Progenitor cell of endocrine pancreas (in vitro differentiated cells): ENCODE data around the gene PRKCZ. TPM values are rescaled to one million over a fixed set of nuclear protein-coding genes. Genes with fewer than 3 reads are reported as not detected.

ENCODE experiments used
- DNase-seq: peaks from one replicate; pipeline ENCODE4 v3.0.0; 2021; ENCODE audit warnings: low spot score; ENCODE audit not compliant: unreplicated experiment
- H3K27ac Mint-ChIP-seq: 2 replicates; pipeline ENCODE4 v1.8.0; 2021; ENCODE audit warnings: mild to moderate bottlenecking, moderate library complexity, mixed read lengths
- H3K27me3 Mint-ChIP-seq: 2 replicates; pipeline ENCODE4 v1.8.0; 2021; ENCODE audit warnings: mixed read lengths
- H3K36me3 Mint-ChIP-seq: 2 replicates; pipeline ENCODE4 v1.8.0; 2022; ENCODE audit warnings: mixed read lengths; ENCODE audit not compliant: insufficient read depth
- H3K4me1 Mint-ChIP-seq: 2 replicates; pipeline ENCODE4 v1.8.0; 2021; ENCODE audit warnings: low read depth, mixed read lengths
- H3K4me3 Mint-ChIP-seq: 2 replicates; pipeline ENCODE4 v1.8.0; 2021; ENCODE audit warnings: low read depth, mild to moderate bottlenecking, moderate library complexity, mixed read lengths
- H3K9me3 Mint-ChIP-seq: 2 replicates; pipeline ENCODE4 v1.8.0; 2021; ENCODE audit warnings: low read depth, mixed read lengths
- CTCF ChIP-seq: fragments of 200-600 bp; sonication (generic); IDR thresholded peaks from one replicate; pipeline ENCODE4 v1.5.0; 2021; ENCODE audit warnings: antibody characterized with exemption, mild to moderate bottlenecking; ENCODE audit not compliant: unreplicated experiment
- total RNA-seq: library from RNA; stranded (reverse); gene quantifications from 2 replicates; pipeline ENCODE4 v1.2.1, GENCODE V29; 2021

PRKCZ gene
- total RNA-seq, 1 donor from 2014 or later: 71.5 TPM

DNA sequence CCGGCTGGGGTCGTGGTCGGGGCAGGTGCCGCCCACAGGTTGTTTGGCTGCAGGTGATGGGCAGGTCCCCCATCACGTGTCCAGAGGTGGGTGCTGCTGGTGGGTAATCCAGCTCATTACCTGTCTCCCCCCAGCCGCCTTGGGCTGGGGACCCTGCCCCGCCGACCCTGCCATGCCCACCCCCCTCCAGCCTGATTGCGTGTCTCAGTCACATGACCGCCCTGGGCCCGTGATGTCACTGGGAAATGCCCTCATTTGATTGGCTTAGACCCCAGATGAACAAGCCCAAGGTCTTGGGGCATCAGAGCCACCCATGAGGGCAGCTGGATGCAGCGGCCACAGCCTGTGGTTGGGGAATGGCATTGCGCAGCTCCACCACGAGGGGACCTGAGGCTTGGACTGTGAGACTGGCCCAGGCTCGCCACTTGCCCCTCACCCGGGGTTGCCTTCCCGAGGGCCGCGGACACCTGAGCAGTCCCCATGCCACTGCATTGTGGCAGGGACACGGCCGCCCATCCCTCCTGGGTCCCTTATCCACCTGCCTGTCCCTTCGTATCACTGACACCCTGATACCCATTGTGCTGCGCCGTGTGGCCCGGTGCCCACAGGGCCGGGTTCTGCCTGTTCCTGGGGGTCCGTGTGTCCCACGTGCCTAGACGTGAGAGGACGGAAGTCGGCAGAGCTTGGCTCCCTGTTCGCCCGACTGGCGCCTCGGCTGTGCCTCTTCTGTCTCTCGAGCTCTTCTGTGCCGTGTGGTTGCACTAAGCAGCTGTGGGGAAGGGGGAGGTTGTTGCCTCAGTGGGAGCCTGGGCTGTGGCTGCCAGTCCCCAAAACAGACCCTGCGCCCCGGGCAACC is 76.3 kb downstream of the PRKCZ start:
- TF ChIP-seq CTCF: no peak
- H3K4me1 Mint-ChIP-seq: no peaks in the 10 kb centered on the region
- no peak for DNase-seq
- H3K27me3 Mint-ChIP-seq: no peaks in the 10 kb centered on the region
- H3K27ac Mint-ChIP-seq: peak overlapping the region; percentile 24
- peaks cover 2% of the 10 kb centered on the region for H3K36me3 Mint-ChIP-seq
- H3K9me3 Mint-ChIP-seq: peaks cover 4% of the 10 kb centered on the region
- H3K4me3 Mint-ChIP-seq: no peak overlapping the region

- Mint-ChIP-seq H3K4me3 (no peak overlapping the region), H3K9me3 (no peaks in the 10 kb centered on the region), H3K27me3 (no peaks in the 10 kb centered on the region), H3K36me3 (no peaks in the 10 kb centered on the region), H3K4me1 (peaks cover under 1% of the 10 kb centered on the region), H3K27ac (peak overlapping the region; percentile 74)
- no peak for DNase-seq
- TF ChIP-seq CTCF: no peak
These were observed 77.3 kb downstream of the PRKCZ start for GRCh38 chr1:2127187-2128145.

DNA sequence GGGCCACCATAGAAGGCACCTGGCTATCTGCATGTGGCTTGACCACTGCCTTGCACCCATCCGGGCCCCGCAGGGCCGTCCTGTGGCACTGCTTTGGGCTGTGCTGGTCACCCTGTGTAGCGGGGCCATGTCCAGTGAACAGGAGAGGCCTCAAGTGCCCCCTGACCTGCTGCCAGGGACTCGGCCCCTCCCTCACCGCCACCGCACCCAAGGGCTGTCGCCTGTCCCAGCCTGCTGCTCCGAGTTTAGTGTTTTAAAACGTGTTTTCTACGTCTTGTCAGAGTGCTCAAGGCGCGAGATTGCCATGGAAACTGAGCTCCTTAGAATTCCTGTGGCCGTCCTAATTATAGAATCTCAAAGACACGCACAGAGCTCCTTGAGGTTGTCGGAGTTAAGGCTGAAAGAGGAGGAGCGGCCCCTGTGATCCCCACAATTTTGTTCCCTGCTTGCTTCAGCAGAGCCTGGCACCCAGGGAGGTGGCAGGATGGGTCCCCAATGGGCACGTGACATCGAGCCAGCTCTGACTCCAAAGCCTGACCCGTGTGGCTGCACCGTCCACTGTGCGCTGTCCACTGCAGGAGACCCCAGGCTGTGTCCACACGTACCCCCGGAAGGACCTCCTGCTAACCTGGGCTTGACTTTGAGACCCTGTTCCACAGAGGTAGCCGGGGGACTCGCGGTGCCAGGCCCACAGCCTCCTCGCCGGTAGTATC is 78.1 kb downstream of the PRKCZ start:
- Mint-ChIP-seq H3K36me3 (no peaks in the 10 kb centered on the region), H3K9me3 (no peaks in the 10 kb centered on the region), H3K27me3 (no peaks in the 10 kb centered on the region), H3K27ac (no peak overlapping the region), H3K4me3 (no peak overlapping the region), H3K4me1 (peaks cover 6% of the 10 kb centered on the region)
- no peak for TF ChIP-seq CTCF
- DNase-seq: no peak

- Mint-ChIP-seq H3K4me3 (no peak overlapping the region), H3K4me1 (peaks cover 9% of the 10 kb centered on the region), H3K27ac (no peak overlapping the region), H3K9me3 (no peaks in the 10 kb centered on the region), H3K36me3 (no peaks in the 10 kb centered on the region), H3K27me3 (no peaks in the 10 kb centered on the region)
- no peak for TF ChIP-seq CTCF
- no peak for DNase-seq
These were observed 79.2 kb downstream of the PRKCZ start for GRCh38 chr1:2129256-2129943.
